Neural cell (in vitro differentiated cells): ENCODE results near the gene HAUS6.

Source experiments
- CTCF ChIP-seq: fragments of 450-650 bp; IDR thresholded peaks from 2 replicates; pipeline ENCODE4 v1.5.1; 2014; ENCODE audit warnings: antibody characterized with exemption, mild to moderate bottlenecking, moderate library complexity; ENCODE audit not compliant: poor library complexity, severe bottlenecking
- EP300 ChIP-seq: fragments of 450-650 bp; conservative IDR thresholded peaks from 2 replicates; pipeline ENCODE4 v1.6.1; 2014; ENCODE audit warnings: antibody characterized with exemption, mild to moderate bottlenecking, moderate library complexity; ENCODE audit not compliant: poor library complexity, severe bottlenecking
- EZH2 ChIP-seq: fragments of 200-600, 300-800 bp; shearing (Covaris generic), sonication (generic); IDR thresholded peaks from 2 replicates; pipeline ENCODE4 v1.6.1; 2014; ENCODE audit warnings: antibody characterized with exemption, low read length, borderline replicate concordance, mild to moderate bottlenecking; ENCODE audit not compliant: insufficient read depth, poor library complexity, severe bottlenecking
- POLR2AphosphoS5 ChIP-seq: IDR thresholded peaks from 2 replicates; pipeline ENCODE4 v1.6.1; 2012
- TAF1 ChIP-seq: IDR thresholded peaks from 2 replicates; pipeline ENCODE4 v1.6.1; 2012; ENCODE audit warnings: low read depth

- no peak for TF ChIP-seq POLR2AphosphoS5
- no peak for TF ChIP-seq CTCF
- TF ChIP-seq EP300, result no peak
- TF ChIP-seq EZH2, result no peak
- TF ChIP-seq TAF1, result no peak
Observed at GRCh38 chr9:19009391-19009965, 93.2 kb downstream of the HAUS6 start.
